ENCODE data around the gene UBL7. TPM values are rescaled to one million over a fixed set of nuclear protein-coding genes. Genes with fewer than 3 reads are reported as not detected.
A peak's percentile ranks its signal among the peaks of the same experiment; 100 is the strongest.
"Not testable (repeated sequence)": the region's sequence is repeated elsewhere in the genome, so short reads cannot be mapped to it uniquely, and the experiment has no call there.

UBL7 gene
- total RNA-seq, 1 donor from 2014 or later = 39.8 TPM

GRCh38 chr15:74490339-74490689, 29.4 kb upstream of the UBL7 start:
- Histone ChIP-seq H3K4me1 (no peaks in the 10 kb centered on the region), H3K9me3 (no peaks in the 10 kb centered on the region), H3K27ac (no peak overlapping the region), H3K27me3 (no peaks in the 10 kb centered on the region), H3K4me3 (no peak overlapping the region), H3K36me3 (no peaks in the 10 kb centered on the region)
- intact Hi-C loops (cut with DNase I) = loop anchor here (5.0 kb wide), 1 partner anchor 118 kb away; no protein-coding TSS in a partner anchor
- DNase-seq (ENCODE audit: extremely low spot score in 2 of 2) = no peak
- TF ChIP-seq POLR2A (IDR thresholded peaks at IDR 0.05) = no peak
- no peak for TF ChIP-seq CTCF (IDR thresholded peaks at IDR 0.05)
- no peak for TF ChIP-seq POLR2AphosphoS5 (IDR thresholded peaks at IDR 0.05; ENCODE audit: insufficient read depth in 1 of 2, low read depth in 1 of 2)

- Histone ChIP-seq H3K27me3 (no peaks in the 10 kb centered on the region), H3K4me1 (no peaks in the 10 kb centered on the region)
These were observed 28.8 kb upstream of the UBL7 start for GRCh38 chr15:74489518-74490338.

GRCh38 chr15:74488776-74489175, 27.8 kb upstream of the UBL7 start:
- DNase-seq (ENCODE audit: extremely low spot score in 2 of 2) = no peak
- H3K4me3 ChIP-seq = no peak overlapping the region
- no peaks in the 10 kb centered on the region for H3K36me3 ChIP-seq
- no peaks in the 10 kb centered on the region for H3K4me1 ChIP-seq
- H3K9me3 ChIP-seq = no peaks in the 10 kb centered on the region
- no peaks in the 10 kb centered on the region for H3K27me3 ChIP-seq
- TF ChIP-seq CTCF (IDR thresholded peaks at IDR 0.05) (no peak), POLR2AphosphoS5 (IDR thresholded peaks at IDR 0.05; ENCODE audit: insufficient read depth in 1 of 2, low read depth in 1 of 2) (no peak), POLR2A (IDR thresholded peaks at IDR 0.05) (no peak)
- intact Hi-C loops (cut with DNase I) = no loop called here
- H3K27ac ChIP-seq = no peak overlapping the region

More at GRCh38 chr15:74489518-74490338, 28.8 kb upstream of the UBL7 start:
- Histone ChIP-seq H3K4me3 (no peak overlapping the region), H3K36me3 (no peaks in the 10 kb centered on the region), H3K27ac (no peak overlapping the region), H3K9me3 (no peaks in the 10 kb centered on the region)
- intact Hi-C loops (cut with DNase I) = loop anchor here (5.0 kb wide), 1 partner anchor 117 kb away; no protein-coding TSS in a partner anchor
- TF ChIP-seq CTCF (IDR thresholded peaks at IDR 0.05) (peak in 2 of 3 experiments; percentile 10 to 52), POLR2AphosphoS5 (IDR thresholded peaks at IDR 0.05; ENCODE audit: insufficient read depth in 1 of 2, low read depth in 1 of 2) (no peak), POLR2A (IDR thresholded peaks at IDR 0.05) (no peak)
- no peak for DNase-seq (ENCODE audit: extremely low spot score in 2 of 2)

- intact Hi-C loops (cut with DNase I) = no loop called here
- Histone ChIP-seq H3K9me3 (no peaks in the 10 kb centered on the region), H3K36me3 (no peaks in the 10 kb centered on the region), H3K27me3 (no peaks in the 10 kb centered on the region), H3K4me1 (no peaks in the 10 kb centered on the region), H3K27ac (no peak overlapping the region), H3K4me3 (no peak overlapping the region)
- TF ChIP-seq POLR2A (IDR thresholded peaks at IDR 0.05) = no peak
- TF ChIP-seq CTCF (IDR thresholded peaks at IDR 0.05) = no peak
- TF ChIP-seq POLR2AphosphoS5 (IDR thresholded peaks at IDR 0.05; ENCODE audit: insufficient read depth in 1 of 2, low read depth in 1 of 2) = no peak
- no peak for DNase-seq (ENCODE audit: extremely low spot score in 2 of 2)
These were observed 21.7 kb upstream of the UBL7 start for GRCh38 chr15:74482661-74483060.

- H3K27ac ChIP-seq; H3K27me3 ChIP-seq; H3K36me3 ChIP-seq; H3K4me1 ChIP-seq; DNase-seq (ENCODE audit: extremely low spot score in 2 of 2); H3K9me3 ChIP-seq; H3K4me3 ChIP-seq; intact Hi-C loops (cut with DNase I): not testable (repeated sequence)
These were observed 19.4 kb upstream of the UBL7 start for GRCh38 chr15:74480364-74480763.

GRCh38 chr15:74471621-74472020, 10.7 kb upstream of the UBL7 start:
- intact Hi-C loops (cut with DNase I) = not testable (repeated sequence)

More at GRCh38 chr15:74471621-74472020, 10.7 kb upstream of the UBL7 start:
- H3K27me3 ChIP-seq; H3K4me3 ChIP-seq; H3K36me3 ChIP-seq; H3K27ac ChIP-seq; H3K4me1 ChIP-seq; DNase-seq (ENCODE audit: extremely low spot score in 2 of 2); H3K9me3 ChIP-seq: not testable (repeated sequence)
